ENCODE measurements around the gene MEG3. TPM values are rescaled to one million over a fixed set of nuclear protein-coding genes. Genes with fewer than 3 reads are reported as not detected.

The MEG3 gene
- total RNA-seq, 3 donors from 2014 or later (not counting 1 experiment from before 2014, with no cell fraction given), result 1.0 to 6.6 (median 1.9) TPM

- H3K27me3 ChIP-seq (ENCODE audit: control insufficient read depth, insufficient read depth, low read length), result no peaks in the 10 kb centered on the region
- intact Hi-C loops (cut with micrococcal nuclease), result no loop called here
- H3K36me3 Mint-ChIP-seq, result no peaks in the 10 kb centered on the region
- peaks cover 8% of the 10 kb centered on the region for H3K9me3 ChIP-seq (ENCODE audit: control insufficient read depth, insufficient read depth, low read length)
- H3K36me3 ChIP-seq (ENCODE audit: control insufficient read depth, insufficient read depth, low read length), result no peaks in the 10 kb centered on the region
- H3K4me3 ChIP-seq (ENCODE audit: low read length), result no peak overlapping the region
- no peaks in the 10 kb centered on the region for H3K4me1 ChIP-seq (ENCODE audit: control insufficient read depth, insufficient read depth, low read length)
- H3K9me3 Mint-ChIP-seq, result no peaks in the 10 kb centered on the region
- DNase-seq (no peak), ATAC-seq (no peak)
- peaks cover 4 to 10% of the 10 kb centered on the region in 2 donors for H3K4me1 Mint-ChIP-seq
- no peak overlapping the region for H3K4me3 Mint-ChIP-seq
- no peak overlapping the region for H3K27ac Mint-ChIP-seq
- WGBS (ENCODE audit: insufficient coverage), result 85% methylated on average over 13 of the region's 13 CpGs
- no peak overlapping the region for H3K27ac ChIP-seq (ENCODE audit: low read length)
- TF ChIP-seq CTCF (IDR thresholded peaks at IDR 0.05), result no peak
- H3K27me3 Mint-ChIP-seq (ENCODE audit: low read depth in 2 of 2), result peaks cover 0 to 16% of the 10 kb centered on the region in 2 donors
These were observed 21.8 kb upstream of the MEG3 start for GRCh38 chr14:100804138-100804537.

- TF ChIP-seq CTCF (IDR thresholded peaks at IDR 0.05), result no peak
- H3K27ac Mint-ChIP-seq, result no peak overlapping the region
- no peak overlapping the region for H3K4me3 ChIP-seq (ENCODE audit: low read length)
- H3K36me3 ChIP-seq (ENCODE audit: control insufficient read depth, insufficient read depth, low read length), result no peaks in the 10 kb centered on the region
- peaks cover 0 to 14% of the 10 kb centered on the region in 2 donors for H3K27me3 Mint-ChIP-seq (ENCODE audit: low read depth in 2 of 2)
- intact Hi-C loops (cut with micrococcal nuclease), result no loop called here
- H3K9me3 Mint-ChIP-seq, result no peaks in the 10 kb centered on the region
- peaks cover 3 to 10% of the 10 kb centered on the region in 2 donors for H3K4me1 Mint-ChIP-seq
- DNase-seq (no peak), ATAC-seq (no peak)
- no peaks in the 10 kb centered on the region for H3K27me3 ChIP-seq (ENCODE audit: control insufficient read depth, insufficient read depth, low read length)
- no peak overlapping the region for H3K4me3 Mint-ChIP-seq
- no peak overlapping the region for H3K27ac ChIP-seq (ENCODE audit: low read length)
- H3K9me3 ChIP-seq (ENCODE audit: control insufficient read depth, insufficient read depth, low read length), result peaks cover 14% of the 10 kb centered on the region
- H3K4me1 ChIP-seq (ENCODE audit: control insufficient read depth, insufficient read depth, low read length), result no peaks in the 10 kb centered on the region
- 86% methylated on average over 8 of the region's 9 CpGs for WGBS (ENCODE audit: insufficient coverage)
- H3K36me3 Mint-ChIP-seq, result no peaks in the 10 kb centered on the region
These were observed 21.2 kb upstream of the MEG3 start for GRCh38 chr14:100804558-100805309.

GRCh38 chr14:100806386-100806785 is 19.5 kb upstream of the MEG3 start:
- Mint-ChIP-seq H3K4me3 (no peak overlapping the region), H3K36me3 (no peaks in the 10 kb centered on the region), H3K27me3 (ENCODE audit: low read depth in 2 of 2) (peaks cover 0 to 9% of the 10 kb centered on the region in 2 donors), H3K9me3 (no peaks in the 10 kb centered on the region), H3K27ac (no peak overlapping the region), H3K4me1 (no peaks in the 10 kb centered on the region)
- no peak for ATAC-seq
- Histone ChIP-seq H3K27ac (ENCODE audit: low read length) (no peak overlapping the region), H3K36me3 (ENCODE audit: control insufficient read depth, insufficient read depth, low read length) (no peaks in the 10 kb centered on the region), H3K4me1 (ENCODE audit: control insufficient read depth, insufficient read depth, low read length) (no peaks in the 10 kb centered on the region), H3K27me3 (ENCODE audit: control insufficient read depth, insufficient read depth, low read length) (no peaks in the 10 kb centered on the region), H3K4me3 (ENCODE audit: low read length) (no peak overlapping the region), H3K9me3 (ENCODE audit: control insufficient read depth, insufficient read depth, low read length) (peaks cover 22% of the 10 kb centered on the region)
- intact Hi-C loops (cut with micrococcal nuclease), result no loop called here
- no peak for DNase-seq
- 92% methylated on average over 9 of the region's 9 CpGs for WGBS (ENCODE audit: insufficient coverage)
- TF ChIP-seq CTCF (IDR thresholded peaks at IDR 0.05), result no peak

GRCh38 chr14:100807496-100807895 is 18.4 kb upstream of the MEG3 start:
- intact Hi-C loops (cut with micrococcal nuclease), result no loop called here
- Histone ChIP-seq H3K4me3 (ENCODE audit: low read length) (no peak overlapping the region), H3K27me3 (ENCODE audit: control insufficient read depth, insufficient read depth, low read length) (no peaks in the 10 kb centered on the region), H3K9me3 (ENCODE audit: control insufficient read depth, insufficient read depth, low read length) (peaks cover 22% of the 10 kb centered on the region), H3K36me3 (ENCODE audit: control insufficient read depth, insufficient read depth, low read length) (no peaks in the 10 kb centered on the region), H3K27ac (ENCODE audit: low read length) (no peak overlapping the region), H3K4me1 (ENCODE audit: control insufficient read depth, insufficient read depth, low read length) (no peaks in the 10 kb centered on the region)
- ATAC-seq, result no peak
- DNase-seq, result no peak
- 92% methylated on average over 14 of the region's 14 CpGs for WGBS (ENCODE audit: insufficient coverage)
- Mint-ChIP-seq H3K4me3 (no peak overlapping the region), H3K36me3 (no peaks in the 10 kb centered on the region), H3K27ac (no peak overlapping the region), H3K27me3 (ENCODE audit: low read depth in 2 of 2) (peaks cover 0 to 9% of the 10 kb centered on the region in 2 donors), H3K4me1 (no peaks in the 10 kb centered on the region), H3K9me3 (no peaks in the 10 kb centered on the region)
- TF ChIP-seq CTCF (IDR thresholded peaks at IDR 0.05), result no peak

All from natural killer cell (primary cell).